Measurements from ENCODE around the gene SGMS1.

SGMS1 gene

DNA sequence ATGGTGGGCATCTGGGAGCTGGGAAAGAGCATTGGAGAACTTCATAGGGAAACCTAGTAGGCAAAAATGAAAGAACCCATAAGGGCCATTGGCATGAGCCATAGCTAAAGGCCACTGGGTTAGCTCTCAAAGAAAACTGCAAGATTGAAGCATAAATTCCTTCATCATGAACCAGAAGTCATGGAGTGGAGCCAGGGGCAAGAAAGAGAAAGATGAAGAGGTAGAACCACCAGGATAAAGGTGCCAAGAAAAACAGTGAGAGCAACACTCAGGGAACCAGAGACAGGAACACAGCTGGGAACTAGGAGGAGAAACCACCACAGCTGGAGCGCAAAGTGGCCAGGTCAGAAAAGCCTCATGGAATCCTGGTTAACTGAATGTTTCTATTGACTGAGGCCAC lies 11.5 kb upstream of the SGMS1 start:
- H3K27ac ChIP-seq: no peak overlapping the region
- TF ChIP-seq, protein P1, sequence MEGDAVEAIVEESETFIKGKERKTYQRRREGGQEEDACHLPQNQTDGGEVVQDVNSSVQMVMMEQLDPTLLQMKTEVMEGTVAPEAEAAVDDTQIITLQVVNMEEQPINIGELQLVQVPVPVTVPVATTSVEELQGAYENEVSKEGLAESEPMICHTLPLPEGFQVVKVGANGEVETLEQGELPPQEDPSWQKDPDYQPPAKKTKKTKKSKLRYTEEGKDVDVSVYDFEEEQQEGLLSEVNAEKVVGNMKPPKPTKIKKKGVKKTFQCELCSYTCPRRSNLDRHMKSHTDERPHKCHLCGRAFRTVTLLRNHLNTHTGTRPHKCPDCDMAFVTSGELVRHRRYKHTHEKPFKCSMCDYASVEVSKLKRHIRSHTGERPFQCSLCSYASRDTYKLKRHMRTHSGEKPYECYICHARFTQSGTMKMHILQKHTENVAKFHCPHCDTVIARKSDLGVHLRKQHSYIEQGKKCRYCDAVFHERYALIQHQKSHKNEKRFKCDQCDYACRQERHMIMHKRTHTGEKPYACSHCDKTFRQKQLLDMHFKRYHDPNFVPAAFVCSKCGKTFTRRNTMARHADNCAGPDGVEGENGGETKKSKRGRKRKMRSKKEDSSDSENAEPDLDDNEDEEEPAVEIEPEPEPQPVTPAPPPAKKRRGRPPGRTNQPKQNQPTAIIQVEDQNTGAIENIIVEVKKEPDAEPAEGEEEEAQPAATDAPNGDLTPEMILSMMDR (IDR thresholded peaks at IDR 0.05; ENCODE audit: low read depth, low read length, missing control alignments): no peak
- no peaks in the 10 kb centered on the region for H3K36me3 ChIP-seq (replicated peaks)
- no peaks in the 10 kb centered on the region for H3K27me3 ChIP-seq (replicated peaks)
- no peak overlapping the region for H3K4me3 ChIP-seq (ENCODE audit: low read depth, low read length)
- in situ Hi-C loops (cut with HindIII; ENCODE audit: low pct_ligation_motif_present, low sequenced_read_pairs): no loop called here
- peak; percentile 92 for DNase-seq

GRCh38 chr10:50634479-50634878 lies 10.7 kb upstream of the SGMS1 start:
- in situ Hi-C loops (cut with HindIII; ENCODE audit: low pct_ligation_motif_present, low sequenced_read_pairs): no loop called here
- TF ChIP-seq, protein P1 (IDR thresholded peaks at IDR 0.05; ENCODE audit: low read depth, low read length, missing control alignments): no peak
- H3K36me3 ChIP-seq (replicated peaks): no peaks in the 10 kb centered on the region

DNA sequence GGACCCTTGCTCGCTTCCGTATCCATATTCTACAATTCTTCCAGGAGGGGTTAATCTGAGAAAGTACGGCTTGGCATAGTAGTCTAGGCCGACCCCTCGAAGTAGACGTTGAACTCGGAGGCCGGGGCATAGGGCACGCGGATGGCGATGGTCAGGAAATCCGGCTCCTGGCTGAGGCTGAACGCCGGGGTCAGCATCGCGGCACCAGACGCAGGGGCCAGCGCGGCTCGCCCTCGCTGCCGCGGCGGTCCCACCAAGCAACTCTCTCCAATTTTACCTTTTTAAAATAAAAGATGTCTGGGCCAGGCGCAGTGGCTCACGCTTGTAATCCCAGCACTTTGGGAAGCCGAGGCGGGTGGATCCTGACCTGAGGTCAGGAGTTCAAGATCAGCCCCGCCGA lies 7.3 kb upstream of the SGMS1 start:
- DNase-seq: no peak
- TF ChIP-seq, protein P1 (IDR thresholded peaks at IDR 0.05; ENCODE audit: low read depth, low read length, missing control alignments): no peak
- H3K36me3 ChIP-seq (replicated peaks): no peaks in the 10 kb centered on the region
- no peak overlapping the region for H3K4me3 ChIP-seq (ENCODE audit: low read depth, low read length)
- in situ Hi-C loops (cut with HindIII; ENCODE audit: low pct_ligation_motif_present, low sequenced_read_pairs): no loop called here
- no peaks in the 10 kb centered on the region for H3K27me3 ChIP-seq (replicated peaks)
- no peak overlapping the region for H3K27ac ChIP-seq

More at GRCh38 chr10:50634479-50634878, 10.7 kb upstream of the SGMS1 start:
- DNase-seq: no peak
- Histone ChIP-seq H3K27ac (no peak overlapping the region), H3K27me3 (replicated peaks) (no peaks in the 10 kb centered on the region), H3K4me3 (ENCODE audit: low read depth, low read length) (no peak overlapping the region)

- in situ Hi-C loops (cut with HindIII; ENCODE audit: low pct_ligation_motif_present, low sequenced_read_pairs): no loop called here
Measured at GRCh38 chr10:50629495-50630122, 5.9 kb upstream of the SGMS1 start.

DNA sequence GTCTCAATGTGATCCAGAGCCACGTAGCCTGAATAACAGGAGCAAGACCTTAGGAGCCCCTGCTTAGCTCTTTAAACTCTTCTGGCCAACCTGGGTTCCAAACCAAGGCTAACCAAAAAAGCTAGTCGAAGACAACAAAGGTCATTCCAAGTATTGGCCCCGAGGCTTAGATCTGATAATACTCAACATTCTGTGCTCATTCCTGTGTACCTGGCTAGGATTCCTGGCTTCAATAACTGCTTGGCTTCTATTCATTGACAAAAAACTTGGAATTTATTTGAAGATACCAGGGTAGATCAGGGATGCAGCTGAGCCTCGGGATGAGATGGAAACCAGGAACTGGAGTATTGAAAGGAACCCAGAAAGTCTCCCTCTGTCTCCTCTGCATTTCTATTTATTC lies 4.1 kb upstream of the SGMS1 start:
- in situ Hi-C loops (cut with HindIII; ENCODE audit: low pct_ligation_motif_present, low sequenced_read_pairs): no loop called here
- TF ChIP-seq, protein P1 (IDR thresholded peaks at IDR 0.05; ENCODE audit: low read depth, low read length, missing control alignments): no peak
- no peak for DNase-seq
- Histone ChIP-seq H3K36me3 (replicated peaks) (no peaks in the 10 kb centered on the region), H3K4me3 (ENCODE audit: low read depth, low read length) (no peak overlapping the region), H3K27me3 (replicated peaks) (no peaks in the 10 kb centered on the region), H3K27ac (no peak overlapping the region)

More at GRCh38 chr10:50629495-50630122, 5.9 kb upstream of the SGMS1 start:
- Histone ChIP-seq H3K27me3 (replicated peaks) (no peaks in the 10 kb centered on the region), H3K36me3 (replicated peaks) (no peaks in the 10 kb centered on the region), H3K27ac (no peak overlapping the region), H3K4me3 (ENCODE audit: low read depth, low read length) (no peak overlapping the region)
- TF ChIP-seq, protein P1 (IDR thresholded peaks at IDR 0.05; ENCODE audit: low read depth, low read length, missing control alignments): no peak
- DNase-seq: no peak

DNA sequence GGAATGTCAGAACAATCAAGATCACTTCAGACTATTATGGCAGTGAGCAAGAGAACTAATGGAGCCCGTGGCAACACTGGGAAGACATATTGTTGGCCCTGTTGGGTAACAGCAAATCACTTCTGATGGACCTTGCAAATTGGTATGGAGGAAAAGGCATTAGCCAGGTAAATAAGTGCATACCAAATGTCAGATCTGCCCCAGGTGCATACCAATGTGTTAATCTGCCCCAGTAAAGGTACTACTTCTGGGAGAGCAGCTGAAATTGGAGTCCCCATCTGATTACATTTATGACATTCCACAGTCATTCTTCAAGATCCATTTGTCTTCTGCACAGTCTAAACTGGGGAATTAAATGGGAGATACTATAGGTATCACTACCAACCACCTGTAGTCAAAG lies 3.7 kb upstream of the SGMS1 start:
- TF ChIP-seq, protein P1 (IDR thresholded peaks at IDR 0.05; ENCODE audit: low read depth, low read length, missing control alignments): no peak
- DNase-seq: no peak
- in situ Hi-C loops (cut with HindIII; ENCODE audit: low pct_ligation_motif_present, low sequenced_read_pairs): no loop called here

More for the DNA sequence above, 3.7 kb upstream of the SGMS1 start:
- Histone ChIP-seq H3K27ac (no peak overlapping the region), H3K36me3 (replicated peaks) (no peaks in the 10 kb centered on the region), H3K4me3 (ENCODE audit: low read depth, low read length) (no peak overlapping the region), H3K27me3 (replicated peaks) (no peaks in the 10 kb centered on the region)

Measured in brain microvascular endothelial cell (primary cell).